Measurements from ENCODE around the gene CCDC60. TPM values are rescaled to one million over a fixed set of nuclear protein-coding genes. Genes with fewer than 3 reads are reported as not detected.

Gene CCDC60, protein sequence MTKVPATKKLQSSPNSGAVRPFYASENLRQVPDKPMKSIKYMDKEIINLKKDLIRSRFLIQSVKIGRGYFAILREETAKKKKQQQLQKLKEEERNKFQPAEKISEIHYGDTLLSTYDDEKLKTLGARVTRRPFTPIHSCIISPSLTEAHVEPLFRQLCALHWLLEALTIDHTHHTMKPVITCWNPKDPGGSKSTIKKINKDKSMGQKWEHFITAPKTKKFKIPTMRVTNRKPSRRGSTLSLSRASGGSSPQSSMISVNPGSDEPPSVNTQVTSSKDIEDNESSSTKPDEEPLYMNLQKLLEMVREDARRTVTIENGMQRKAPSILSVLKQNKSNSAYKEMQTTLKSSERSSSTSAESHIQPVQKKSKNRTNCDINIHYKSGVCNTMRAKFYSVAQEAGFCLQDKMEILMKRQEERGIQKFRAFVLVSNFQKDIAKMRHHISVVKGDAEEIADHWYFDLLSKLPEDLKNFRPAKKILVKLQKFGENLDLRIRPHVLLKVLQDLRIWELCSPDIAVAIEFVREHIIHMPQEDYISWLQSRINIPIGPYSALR
- polyA plus RNA-seq (ENCODE audit: insufficient read length in 10 of 10) = not detected
- long read RNA-seq, donor 1 = 0 reads
- long read RNA-seq, donor 2 = 0 reads
- long read RNA-seq, donor 3 = 0 reads
- long read RNA-seq, donor 4 = 0 reads
- long read RNA-seq, donor 5 = 0 reads
- long read RNA-seq, donor 6 = 0 reads
- long read RNA-seq, donor 7 = 0 reads
- long read RNA-seq, donor 8 = 0 reads
- long read RNA-seq, donor 9 = 0 reads

DNA sequence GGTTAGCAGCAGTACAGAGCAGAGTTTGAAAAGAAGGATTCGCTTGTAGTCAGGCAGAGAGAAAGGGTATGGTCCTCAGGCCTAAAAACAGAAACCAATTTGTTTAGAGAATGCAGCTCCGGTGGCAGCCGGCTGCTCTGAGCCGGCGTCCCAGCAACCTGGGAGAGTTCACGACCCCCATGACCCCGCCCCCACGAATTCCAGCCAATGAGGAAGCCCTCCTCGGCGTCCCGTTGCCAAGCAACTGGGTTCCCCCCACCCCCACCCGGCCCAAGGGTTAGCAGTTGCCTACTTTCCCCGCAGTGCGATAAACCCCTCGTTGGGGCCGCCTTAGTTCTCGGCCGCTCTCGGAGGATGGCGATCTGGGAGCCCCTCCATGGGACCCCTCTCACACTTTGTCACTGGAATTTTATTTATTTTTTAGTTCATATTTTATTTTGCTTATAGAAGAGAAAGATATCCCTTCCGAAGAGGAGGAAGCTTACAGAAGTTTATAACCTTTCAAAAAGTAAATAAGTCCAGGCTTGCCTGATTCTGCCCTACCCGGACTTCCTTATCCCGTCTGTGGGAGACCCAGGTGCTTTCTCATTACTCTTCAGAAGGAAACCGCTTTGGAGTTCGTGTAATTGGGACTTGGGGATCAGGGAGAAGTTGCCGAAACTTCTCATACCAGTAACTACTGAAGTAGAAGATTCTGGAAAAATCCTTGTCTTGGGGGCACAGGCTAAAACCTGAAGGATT is at the start of gene CCDC60:
TSS of gene CCDC60 (plus strand) at position 300 of the 741 bp plus-strand sequence. CDS start 448 bp downstream, outside the sequence.
- DNase-seq = no peak

DNA sequence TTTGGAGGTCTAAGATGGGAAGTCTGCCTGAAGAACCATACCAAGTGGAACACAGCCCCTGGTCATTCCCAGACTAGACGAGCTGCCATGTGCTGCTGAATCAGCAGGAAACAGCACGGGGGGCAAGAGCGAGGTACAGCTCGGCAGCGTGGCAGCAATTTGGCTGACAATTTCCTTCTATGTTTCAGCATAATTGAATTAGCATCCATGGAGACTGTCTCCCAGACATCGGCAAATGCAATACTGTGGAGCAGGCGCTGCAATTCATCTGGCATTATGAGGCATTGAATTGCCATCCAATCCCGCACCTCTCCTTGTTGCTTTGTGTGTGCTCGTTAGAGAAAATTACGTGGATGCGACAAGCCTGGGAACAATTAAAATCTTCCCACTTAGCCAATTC is 46.0 kb upstream of the CCDC60 start:
- DNase-seq = no peak

DNA sequence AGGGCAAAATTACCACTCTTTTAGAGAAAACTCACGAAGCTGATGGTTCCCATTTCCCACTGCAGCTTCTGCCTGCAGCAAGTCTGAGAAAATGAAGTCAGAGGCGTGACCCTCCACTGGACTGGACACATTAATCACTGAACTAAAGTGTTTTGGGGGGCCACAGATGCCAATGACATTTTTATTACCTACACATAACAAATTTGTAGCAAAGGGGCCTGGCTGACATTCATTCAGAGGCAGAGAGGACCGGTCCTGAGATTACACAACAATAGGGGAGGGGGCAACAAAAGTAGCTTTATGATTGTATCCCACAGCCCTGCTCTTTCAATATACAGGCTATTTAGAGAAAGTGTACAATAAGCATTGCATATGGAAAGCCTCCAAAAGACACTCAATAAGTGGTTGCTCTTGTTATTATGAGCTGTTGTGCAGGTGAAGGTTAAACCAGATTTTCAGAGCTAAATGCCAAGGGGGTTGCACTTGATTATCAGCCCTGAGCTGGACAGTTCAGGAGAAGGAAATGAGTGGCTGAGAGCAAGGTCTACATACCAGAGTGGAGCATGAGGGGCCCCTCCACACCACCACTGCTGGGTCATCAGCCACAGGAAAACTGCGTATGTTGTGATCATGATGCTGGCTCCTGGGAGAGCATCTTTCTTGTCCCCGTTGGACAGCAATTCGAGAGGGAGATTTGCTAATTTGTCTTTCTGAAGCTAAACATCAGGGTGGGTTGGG is 41.5 kb upstream of the CCDC60 start:
- no peak for DNase-seq

DNA sequence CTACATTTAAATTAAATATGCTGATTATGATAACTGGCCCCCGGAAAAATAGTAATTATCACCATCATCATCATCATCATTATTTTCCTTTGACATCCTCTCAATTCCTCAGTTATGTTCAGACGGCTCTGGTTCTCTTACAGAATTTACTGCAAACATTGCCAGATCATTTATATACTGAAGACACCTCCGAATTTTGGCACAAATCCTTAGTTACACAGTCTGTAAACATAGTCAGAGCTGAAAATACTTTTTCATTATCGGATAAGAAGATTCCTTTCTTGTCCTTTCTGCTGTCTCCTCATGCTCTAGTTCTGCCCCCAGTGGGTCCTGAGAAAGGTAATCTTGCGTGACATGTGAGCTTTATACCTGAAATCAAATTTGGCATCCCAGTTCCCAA is 40.3 kb upstream of the CCDC60 start:
- no peak for DNase-seq

DNA sequence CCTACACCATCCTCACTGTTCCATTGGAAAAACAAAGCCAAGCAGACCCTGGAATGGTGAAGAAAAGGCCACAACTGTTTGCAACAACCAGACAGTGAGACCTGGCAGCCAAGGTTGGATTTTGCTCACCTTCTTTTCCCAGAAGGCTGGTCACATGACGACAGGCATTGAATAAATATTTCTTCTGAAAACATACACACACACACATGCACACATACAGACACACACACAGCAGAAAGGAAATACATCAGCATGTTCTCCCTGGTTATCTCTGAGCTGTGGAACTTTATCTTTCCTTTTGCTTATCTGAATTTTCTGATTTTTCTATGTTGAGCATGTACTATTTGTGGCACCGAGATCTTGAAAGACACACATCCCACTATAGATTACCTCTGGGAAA is 38.0 kb upstream of the CCDC60 start:
- DNase-seq = no peak

DNA sequence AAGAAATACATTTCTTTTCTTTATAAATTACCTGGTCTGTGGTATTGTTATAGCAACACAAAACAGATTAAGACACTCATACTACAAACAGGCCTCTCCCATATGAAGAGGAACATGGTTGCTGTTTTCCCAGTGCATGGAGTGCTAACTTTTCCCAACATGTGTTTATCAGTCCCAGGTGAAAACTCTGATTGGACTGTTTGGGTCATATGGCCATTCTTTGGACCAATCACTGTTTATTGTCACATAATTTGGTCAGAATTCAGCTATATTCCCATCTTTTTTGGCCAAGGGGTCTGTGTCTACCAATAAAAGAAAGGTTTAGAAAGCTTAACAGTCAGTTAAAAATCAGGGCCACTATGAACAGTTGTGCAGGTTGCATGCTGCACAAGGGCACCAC is 35.4 kb upstream of the CCDC60 start:
- no peak for DNase-seq

DNA sequence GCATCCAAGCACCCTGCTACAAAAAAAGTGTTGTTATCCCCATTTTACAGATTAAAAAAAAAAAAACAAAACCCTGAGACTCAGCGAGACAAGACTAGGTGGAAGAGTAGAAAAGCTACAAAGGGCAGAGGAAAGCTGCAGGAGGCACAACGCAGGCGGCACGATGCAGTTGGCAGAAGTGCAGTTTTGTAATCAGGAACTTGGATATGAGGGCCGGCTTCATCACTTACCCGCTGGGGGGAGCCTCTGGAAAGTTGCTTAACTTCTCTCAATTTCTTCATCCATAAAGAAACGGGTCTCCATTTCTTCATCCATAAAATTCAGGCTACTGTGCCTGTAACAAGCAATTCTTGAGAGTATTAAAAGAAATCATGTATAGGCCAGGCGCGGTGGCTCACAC is 33.1 kb upstream of the CCDC60 start:
- DNase-seq = no peak

DNA sequence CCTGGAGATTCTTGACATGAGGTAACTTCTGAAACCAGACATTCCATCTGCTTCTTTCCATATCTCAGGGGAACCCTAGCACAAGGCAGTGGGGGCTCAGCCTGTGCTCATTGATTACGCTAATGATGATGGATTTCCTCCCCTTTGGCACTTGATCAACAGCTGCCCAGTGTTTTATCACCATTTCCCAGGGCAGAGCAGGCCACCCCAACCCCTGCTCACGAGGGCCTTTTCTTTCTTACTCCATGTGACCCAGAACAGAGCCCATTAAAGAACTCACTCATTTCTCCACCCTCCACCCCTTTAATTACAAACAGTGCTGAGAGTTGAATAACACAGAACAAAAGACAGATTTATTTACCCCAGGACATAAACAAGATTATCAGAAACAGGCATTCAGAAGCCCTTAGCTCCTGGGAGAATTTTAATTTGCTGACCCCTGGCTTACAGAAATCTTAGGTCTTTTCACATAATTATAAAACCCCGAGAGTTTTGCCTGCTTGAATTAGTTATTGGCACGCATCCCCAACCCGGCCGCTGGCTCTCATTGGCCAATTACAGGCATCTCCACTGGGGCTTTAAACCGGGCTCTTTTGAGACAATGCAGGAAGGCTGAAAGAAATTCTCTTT is 32.0 kb upstream of the CCDC60 start:
- DNase-seq = peak in 1 of 3 donors; percentile 48

DNA sequence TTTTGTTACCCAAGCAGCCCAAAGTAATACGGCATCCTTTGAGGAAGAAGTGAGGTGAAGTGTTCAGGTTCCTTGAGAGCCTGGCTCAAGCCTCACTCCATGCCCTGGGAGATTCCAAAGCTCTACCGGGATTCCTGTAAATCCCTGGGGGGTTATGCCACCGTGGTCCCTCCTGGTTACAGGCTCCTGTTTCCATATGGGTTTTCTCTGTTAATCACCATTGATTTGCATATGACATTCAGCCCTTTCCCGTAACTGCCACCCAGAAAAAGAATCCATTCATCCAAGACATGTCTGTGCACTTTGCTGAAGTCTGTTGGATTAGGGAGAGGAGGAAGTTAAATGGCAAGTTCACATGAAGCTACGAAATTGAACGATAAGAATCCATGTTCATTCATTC is 27.9 kb upstream of the CCDC60 start:
- no peak for DNase-seq

DNA sequence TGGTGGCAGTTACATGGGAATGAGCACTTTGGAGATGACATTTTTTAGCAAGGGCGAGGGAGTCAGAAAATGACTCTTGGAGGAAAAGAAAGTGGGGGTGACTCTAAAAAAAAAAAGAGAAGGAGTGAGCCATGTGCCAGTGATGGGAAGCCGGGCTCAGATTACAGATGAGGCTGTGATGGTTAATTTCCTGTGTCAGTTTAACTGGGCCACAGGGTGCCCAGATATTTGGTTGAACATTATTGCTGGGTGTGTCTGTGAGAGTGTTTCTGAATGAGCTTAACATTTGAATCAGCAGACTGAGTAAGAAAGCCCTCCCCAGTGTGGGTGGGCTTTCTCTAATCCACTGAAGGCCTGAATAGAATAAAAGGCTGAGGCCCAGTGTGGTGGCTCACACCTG is 26.8 kb upstream of the CCDC60 start:
- no peak for DNase-seq

DNA sequence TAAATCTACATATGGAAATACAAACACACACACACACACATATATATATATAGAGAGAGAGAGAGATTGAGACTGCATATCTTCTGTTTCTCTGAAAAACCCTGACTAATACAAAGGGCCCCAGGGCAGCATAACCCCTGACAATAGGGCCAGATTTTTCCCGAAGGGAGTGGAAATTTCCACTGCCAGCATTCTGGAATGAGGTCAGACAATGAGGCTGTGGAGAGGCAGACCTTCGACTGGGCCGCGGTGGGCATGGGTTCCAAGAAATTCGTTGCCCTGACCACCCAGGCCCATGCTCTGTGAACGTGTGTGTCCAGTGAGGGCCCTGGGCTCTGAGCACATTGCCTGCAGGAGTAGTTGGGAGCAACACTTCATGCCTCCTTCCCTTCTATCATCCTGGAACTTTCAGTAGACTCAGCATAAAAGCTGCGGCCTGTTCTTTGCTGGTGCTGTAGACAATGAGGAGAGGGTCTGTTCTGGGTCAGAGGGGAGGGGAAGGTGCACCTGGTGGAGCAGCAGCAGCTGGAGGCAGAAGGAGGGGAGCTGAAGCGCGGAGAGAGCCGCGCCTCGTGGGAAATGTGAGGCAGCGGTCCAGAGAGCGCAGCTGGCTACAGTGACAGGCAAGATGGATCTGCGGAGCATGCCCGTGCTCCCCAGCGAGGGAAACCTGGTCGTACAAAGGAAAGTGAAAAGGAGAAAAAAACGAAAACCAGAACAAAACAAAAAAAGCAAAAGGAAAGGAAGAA is 25.6 kb upstream of the CCDC60 start:
- DNase-seq = peak; percentile 33 to 88 (median 74)

DNA sequence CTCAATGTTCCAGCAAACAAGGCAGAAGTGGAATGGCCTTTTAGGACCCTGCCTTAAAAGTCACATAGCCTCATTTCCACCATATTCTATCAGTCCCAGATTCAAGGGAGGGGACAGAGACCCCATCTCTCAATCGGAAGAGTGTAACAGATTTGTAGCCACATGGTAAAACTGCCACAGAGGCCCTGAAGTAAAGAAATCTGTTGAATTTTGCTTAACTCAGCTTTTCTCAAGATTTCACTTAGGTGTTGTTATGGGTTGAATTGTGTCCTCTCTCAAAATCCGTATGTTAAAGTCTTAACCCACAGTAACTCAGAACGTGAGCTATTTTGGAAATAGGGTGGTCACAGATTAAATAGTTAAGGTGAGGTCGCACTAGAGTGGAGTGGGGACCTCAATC is 22.7 kb upstream of the CCDC60 start:
- DNase-seq = no peak

DNA sequence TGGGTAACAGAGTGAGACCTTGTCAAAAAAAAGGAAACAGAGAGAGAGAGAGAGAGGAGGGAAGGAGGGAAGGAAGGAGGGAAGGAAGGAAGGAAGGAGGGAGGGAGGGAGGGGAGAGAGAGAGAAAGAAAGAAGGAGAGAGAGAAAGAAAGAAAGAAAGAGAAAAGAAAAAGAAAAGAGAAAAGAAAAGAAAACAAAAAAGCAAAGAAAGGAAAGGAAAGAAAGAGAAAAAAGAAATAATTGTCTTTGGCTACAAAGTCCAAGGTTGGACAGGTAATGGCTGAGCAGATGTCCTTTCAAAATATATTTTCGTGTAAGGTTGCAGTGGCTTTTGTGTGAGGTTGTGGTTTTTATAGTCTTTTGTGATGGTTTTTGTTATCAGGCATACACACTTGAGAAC is 21.6 kb upstream of the CCDC60 start:
- DNase-seq = no peak

DNA sequence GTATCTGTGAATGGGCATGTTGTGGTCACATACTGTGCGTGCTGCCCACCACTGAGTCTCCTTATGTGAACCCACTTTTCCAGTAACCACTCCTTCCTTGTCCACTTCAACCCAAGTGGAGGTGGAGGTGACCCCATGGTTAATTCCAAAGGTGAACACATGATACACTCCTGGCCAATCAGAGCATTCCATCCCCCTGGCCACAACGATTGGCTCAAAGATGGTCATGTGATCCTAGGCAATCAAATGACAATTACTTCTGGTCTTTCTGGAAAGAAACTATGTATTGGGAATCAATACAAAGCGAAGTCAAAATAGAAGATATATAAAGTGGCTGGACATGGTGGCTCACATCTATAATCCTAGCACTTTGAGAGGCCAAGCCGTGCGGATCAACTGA is 20.2 kb upstream of the CCDC60 start:
- no peak for DNase-seq

DNA sequence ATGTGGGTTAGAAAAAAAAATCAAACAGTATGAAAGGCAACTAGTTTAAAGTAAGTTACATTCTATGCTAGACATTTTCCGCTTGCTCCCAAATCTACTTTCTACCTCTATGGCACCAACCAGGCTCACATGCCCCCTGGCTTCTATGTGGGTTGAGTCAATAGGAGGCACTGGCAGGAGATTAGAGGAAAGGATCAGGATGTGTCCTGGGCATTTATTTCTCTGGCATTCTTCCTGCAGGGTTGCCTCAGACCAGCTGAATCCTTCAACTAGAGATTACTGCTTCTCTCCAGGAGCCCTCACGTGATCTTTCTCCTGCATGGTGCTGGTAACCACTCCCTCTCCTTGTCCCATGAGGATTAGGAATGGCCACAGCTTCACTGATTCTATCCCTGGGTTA is 14.9 kb upstream of the CCDC60 start:
- DNase-seq = no peak

DNA sequence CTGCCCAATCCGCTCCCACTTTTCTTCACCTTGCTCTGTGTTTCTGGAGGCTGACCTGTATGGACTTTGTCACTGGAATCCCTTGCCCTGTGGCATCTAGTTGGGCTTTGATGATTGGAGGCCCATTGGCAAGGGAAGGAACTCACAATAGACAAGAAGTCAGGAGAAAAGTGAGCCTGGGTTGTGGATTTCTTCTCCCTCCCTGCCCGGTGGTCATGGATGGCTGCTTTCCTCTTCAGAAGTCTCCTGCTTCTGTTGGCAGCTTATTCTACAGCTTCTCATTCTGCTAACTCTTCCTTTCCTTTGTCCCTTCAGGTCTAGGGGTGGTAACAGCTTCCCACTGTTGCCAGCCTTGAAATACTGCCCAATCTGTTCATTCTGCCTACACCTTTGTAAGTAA is 13.9 kb upstream of the CCDC60 start:
- no peak for DNase-seq

DNA sequence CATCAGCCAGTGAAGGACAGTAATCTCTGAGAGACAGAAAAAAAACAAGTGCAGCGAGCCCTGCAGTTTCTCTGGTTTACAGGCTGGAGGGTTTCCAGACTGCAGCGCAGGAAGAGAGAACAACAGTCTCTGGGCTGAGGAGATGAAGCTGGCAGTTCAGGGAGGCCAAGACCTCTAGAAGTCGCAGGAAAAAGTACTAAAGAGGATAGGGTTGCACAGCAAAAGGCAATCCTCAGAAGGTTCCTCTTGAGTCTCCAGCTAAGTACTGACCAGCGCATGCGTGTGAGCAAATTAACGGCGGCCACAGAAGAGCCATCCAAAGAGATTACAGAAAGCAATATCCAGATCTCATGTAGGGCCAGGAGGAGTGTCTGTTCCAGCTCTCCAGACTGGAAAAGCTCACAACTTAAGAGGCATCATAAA is 12.2 kb upstream of the CCDC60 start:
- DNase-seq = no peak

DNA sequence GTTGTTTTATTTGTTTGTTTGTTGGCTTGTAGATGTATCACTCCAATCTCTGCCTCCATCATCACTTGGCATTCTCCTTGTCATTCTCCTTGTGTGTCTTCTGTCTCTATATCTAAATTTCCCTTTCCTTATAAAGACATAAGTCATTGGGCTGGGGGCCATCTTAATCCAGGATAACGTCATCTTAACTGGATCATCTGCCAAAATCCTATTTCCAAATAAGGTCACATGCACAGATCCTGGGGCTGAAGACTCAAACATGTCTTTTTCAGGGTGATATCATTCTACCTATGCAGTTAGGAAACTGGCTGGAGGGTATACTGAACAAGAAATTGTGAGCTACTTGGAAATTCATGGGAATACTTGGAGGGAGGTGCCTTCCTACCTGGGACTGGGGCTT is 8.7 kb upstream of the CCDC60 start:
- peak in 1 of 3 donors; percentile 26 for DNase-seq

DNA sequence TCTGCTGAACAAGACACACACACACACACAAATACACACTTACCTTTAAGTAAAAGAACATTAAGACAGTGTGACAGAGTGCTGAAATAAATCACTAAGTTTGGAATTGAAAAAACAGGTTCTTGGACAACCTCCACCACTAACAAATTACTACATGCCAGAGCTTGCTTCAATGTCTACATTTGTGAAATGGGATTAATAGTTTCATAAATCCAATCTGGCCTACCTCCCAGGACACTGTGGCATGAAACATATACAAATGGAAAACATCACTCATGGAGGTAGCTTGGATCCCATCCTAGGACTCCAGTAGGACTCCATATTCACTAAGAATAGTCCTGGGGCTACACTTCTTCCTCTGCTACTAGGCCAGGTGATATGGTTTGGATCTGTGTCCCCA is 8.2 kb upstream of the CCDC60 start:
- DNase-seq = peak in 1 of 3 donors; percentile 32

DNA sequence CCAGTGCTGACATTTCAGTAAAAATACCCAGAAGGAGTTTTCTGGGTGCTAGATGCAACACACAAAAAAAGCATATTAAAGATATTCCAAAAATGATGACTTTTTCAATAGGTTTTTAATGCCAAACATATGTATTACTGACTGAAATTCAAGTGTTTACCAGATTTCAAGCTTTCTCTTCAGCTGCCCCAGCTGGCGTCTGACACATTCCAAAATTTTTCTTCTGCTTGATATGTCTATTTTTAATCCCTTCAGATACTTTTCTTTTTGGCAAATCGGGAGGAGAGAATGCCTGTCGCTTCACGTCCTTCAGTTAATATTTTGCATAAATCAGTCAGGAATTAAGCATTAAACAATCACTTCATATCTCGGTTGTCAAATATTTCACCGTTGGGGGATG is 7.1 kb upstream of the CCDC60 start:
- peak; percentile 9 to 61 (median 43) for DNase-seq

DNA sequence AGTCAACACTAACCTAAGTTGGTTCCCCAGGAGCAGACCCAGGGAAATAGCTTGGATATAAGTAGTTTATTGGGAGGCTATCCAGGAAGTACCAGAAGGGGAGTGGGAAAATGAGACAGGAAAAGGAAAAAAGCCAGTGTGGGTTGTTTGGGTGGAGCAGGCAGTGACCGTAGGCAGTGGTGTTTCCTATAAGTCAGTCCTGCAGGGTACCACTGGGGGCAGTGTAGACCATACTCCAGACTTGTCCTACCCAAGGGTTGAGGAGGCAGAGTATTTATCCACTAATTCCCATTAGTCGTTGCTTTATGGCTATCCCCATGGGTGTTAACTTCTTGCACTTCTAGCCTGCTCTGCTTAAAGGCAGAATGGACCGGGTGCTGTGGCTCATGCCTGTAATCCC is 6.4 kb upstream of the CCDC60 start:
- DNase-seq = peak in 1 of 3 donors; percentile 11
